Kidney (tissue), 14 donors: ENCODE results near the gene EIF4A3. TPM values are rescaled to one million over a fixed set of nuclear protein-coding genes. Genes with fewer than 3 reads are reported as not detected.

Source experiments
- DNase-seq, 5 donors: peaks; one replicate each; pipeline ENCODE4 v3.0.0-alpha.2; 2013 to 2020
- FAIRE-seq: peaks from 2 replicates; lab custom pipeline; 2012; peaks lifted over from hg19 to GRCh38; lab: Jason Lieb, UNC
- H3K27ac ChIP-seq, 2 donors: one replicate each; pipeline ENCODE4 v1.7.0; 2013; ENCODE audit warnings: low read depth in 2 of 2, low read length in 2 of 2, inconsistent platforms in 1 of 2
- H3K27me3 ChIP-seq: one replicate; pipeline ENCODE4 v1.7.1; 2013; ENCODE audit warnings: low read length, inconsistent platforms; ENCODE audit not compliant: control insufficient read depth, insufficient read depth
- H3K36me3 ChIP-seq, 3 donors: one replicate each; pipeline versions ENCODE4 v1.7.0 to v1.7.1; 2013; ENCODE audit warnings: low read length in 3 of 3, control low read depth in 1 of 3, inconsistent platforms in 1 of 3; ENCODE audit not compliant: insufficient read depth in 3 of 3, control insufficient read depth in 2 of 3
- H3K4me1 ChIP-seq, 3 donors: one replicate each; pipeline versions ENCODE4 v1.7.0 to v1.7.1; 2013; ENCODE audit warnings: low read length in 3 of 3, inconsistent platforms in 1 of 3, low read depth in 1 of 3; ENCODE audit not compliant: control insufficient read depth in 2 of 3, insufficient read depth in 2 of 3
- H3K4me3 ChIP-seq, 3 donors: one replicate each; pipeline versions ENCODE4 v1.7.0 to v1.8.1; 2013; ENCODE audit warnings: low read length in 3 of 3, control low read depth in 1 of 3, inconsistent platforms in 1 of 3
- H3K9ac ChIP-seq, 3 donors: one replicate each; pipeline versions ENCODE4 v1.7.0 to v1.7.1; 2013; ENCODE audit warnings: low read length in 3 of 3, control low read depth in 1 of 3, inconsistent platforms in 1 of 3
- H3K9me3 ChIP-seq, 3 donors: one replicate each; pipeline versions ENCODE4 v1.7.0 to v1.7.1; 2013; ENCODE audit warnings: low read length in 3 of 3, control low read depth in 1 of 3, inconsistent platforms in 1 of 3; ENCODE audit not compliant: control insufficient read depth in 2 of 3, insufficient read depth in 1 of 3
- CTCF ChIP-seq: IDR thresholded peaks from 3 replicates; pipeline ENCODE4 v1.5.1; 2012; ENCODE audit warnings: mild to moderate bottlenecking, moderate library complexity, borderline replicate concordance; ENCODE audit not compliant: insufficient read depth; ENCODE audit errors: extremely low read depth
- intact Hi-C: fragments of 100-400 bp; cut with DNase I; formaldehyde crosslinking; loops from one replicate; pipeline ENCODE4 v1.11.1; 2022
- polyA plus RNA-seq: library from polyadenylated mRNA; stranded (reverse); fragments of 350-450 nt; fragmentation: Illumina TruSeq; extraction: RNeasy Lipid Tissue Mini Kit (QIAGEN cat#74804); gene quantifications from one replicate; pipeline ENCODE4 v1.2.3, GENCODE V29; 2014; ENCODE audit warnings: low read depth, low replicate concordance; ENCODE audit not compliant: insufficient read depth
- total RNA-seq: library from RNA; stranded (reverse); fragmentation: NEBNext Ultra II Directional; extraction: Animal tissue kit (Norgen Biotek cat#: 25700); gene quantifications from one replicate; pipeline ENCODE4 v1.2.1, GENCODE V29; 2021
- donor health status: control.
- donor health status: control.
- donor health status: control.
- donor health status: control.
- donor health status: control.
- donor health status: DM: yes; HTN: yes; CAD: no.
- donor health status: Normal renal cell carcinoma (clear cell type).

EIF4A3 gene
- total and polyA plus RNA-seq, 2 donors from 2014 or later = 63.6 to 75.0 TPM

GRCh38 chr17:80169784-80170500, 23.0 kb upstream of the EIF4A3 start, which contains the start of gene CARD14:
Gene CARD14, plus strand, starts transcription at chr17:80170030. Its CDS starts 11,409 bp downstream, at chr17:80181439.
- Histone ChIP-seq H3K27me3 (no peaks in the 10 kb centered on the region), H3K27ac (no peak within 1 kb of the TSS), H3K36me3 (no peaks in the 10 kb centered on the region), H3K4me1 (no peaks in the 10 kb centered on the region), H3K4me3 (no peak within 1 kb of the TSS), H3K9me3 (no peaks in the 10 kb centered on the region), H3K9ac (no peak within 1 kb of the TSS)
- intact Hi-C loops = no loop called here
- no peak for TF ChIP-seq CTCF
- FAIRE-seq = no peak
- peak in 2 of 5 donors; percentile 29 to 74 for DNase-seq

DNA sequence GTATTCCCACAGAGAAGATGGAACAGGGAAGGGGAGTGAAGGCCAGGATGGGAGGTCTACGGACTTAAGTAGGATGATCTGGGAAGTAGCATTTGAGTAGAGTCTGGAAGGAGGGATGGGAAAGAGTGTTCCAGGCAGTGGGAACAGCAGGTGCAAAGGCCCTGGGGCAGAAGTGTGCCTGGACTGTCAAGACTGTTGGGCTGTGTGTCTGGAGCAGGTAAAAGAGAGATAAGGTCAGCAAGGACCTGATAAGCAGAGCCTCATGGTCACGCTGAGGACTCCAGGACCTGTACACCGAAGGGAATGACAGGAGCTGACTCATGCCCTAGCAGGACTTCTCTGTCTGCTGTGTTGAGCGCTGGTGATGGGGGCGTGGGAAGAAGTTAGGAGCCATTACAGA, 22.2 kb upstream of the EIF4A3 start:
- DNase-seq (peak in 1 of 5 donors; percentile 29), FAIRE-seq (no peak)

DNA sequence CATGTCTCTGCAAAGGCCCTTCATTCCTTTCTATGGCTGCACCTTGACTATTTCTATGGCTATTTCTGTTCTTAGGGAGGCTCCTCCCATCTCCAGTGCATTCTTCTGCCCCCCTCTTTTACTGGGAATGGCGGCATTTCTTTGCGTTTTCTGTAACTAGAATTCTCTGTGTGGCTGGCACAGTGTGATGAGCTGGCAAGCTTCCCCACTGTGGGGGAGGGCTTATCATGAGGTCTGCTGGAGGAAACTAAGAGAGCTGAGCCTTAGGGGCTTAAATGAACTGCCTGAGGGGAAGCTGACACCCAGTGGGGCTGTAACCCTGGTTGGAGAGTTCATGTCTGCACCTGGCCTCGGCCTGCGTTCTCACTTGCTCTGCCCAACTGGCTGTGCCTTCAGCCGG, 21.4 kb upstream of the EIF4A3 start:
- no peak for FAIRE-seq
- no peak overlapping the region for H3K4me3 ChIP-seq
- H3K4me1 ChIP-seq = no peaks in the 10 kb centered on the region
- no peaks in the 10 kb centered on the region for H3K27me3 ChIP-seq
- no peak for TF ChIP-seq CTCF
- H3K9ac ChIP-seq = no peak overlapping the region
- peak in 1 of 5 donors; percentile 49 for DNase-seq
- intact Hi-C loops = no loop called here
- no peaks in the 10 kb centered on the region for H3K9me3 ChIP-seq
- H3K27ac ChIP-seq = no peak overlapping the region
- H3K36me3 ChIP-seq = no peaks in the 10 kb centered on the region

More for the DNA sequence above, 22.2 kb upstream of the EIF4A3 start:
- intact Hi-C loops = no loop called here
- Histone ChIP-seq H3K27ac (no peak overlapping the region), H3K4me1 (no peaks in the 10 kb centered on the region), H3K9me3 (no peaks in the 10 kb centered on the region), H3K27me3 (no peaks in the 10 kb centered on the region), H3K4me3 (no peak overlapping the region), H3K9ac (no peak overlapping the region), H3K36me3 (no peaks in the 10 kb centered on the region)
- TF ChIP-seq CTCF = no peak

DNA sequence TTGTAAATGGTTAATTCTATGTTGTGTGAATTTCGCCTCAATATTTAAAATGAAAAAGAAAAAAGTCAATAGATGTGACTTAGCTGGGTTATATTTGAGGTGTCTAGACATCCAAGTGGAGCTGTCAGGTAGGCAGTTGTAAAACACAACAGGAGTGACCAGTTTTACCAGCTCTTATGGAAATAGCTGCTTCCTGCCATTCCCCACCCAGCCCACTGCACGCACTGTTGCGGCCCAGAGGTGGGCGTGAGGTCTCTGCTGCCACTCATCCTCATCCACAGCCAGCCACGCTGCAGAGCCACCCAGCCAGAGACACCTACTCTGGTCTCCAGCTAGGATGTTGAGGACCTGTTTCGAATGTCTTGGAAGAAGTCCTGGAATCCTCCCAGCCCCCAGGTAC, 19.5 kb upstream of the EIF4A3 start:
- TF ChIP-seq CTCF = no peak
- Histone ChIP-seq H3K9me3 (no peaks in the 10 kb centered on the region), H3K27ac (no peak overlapping the region), H3K4me1 (no peaks in the 10 kb centered on the region), H3K36me3 (no peaks in the 10 kb centered on the region), H3K4me3 (no peak overlapping the region), H3K27me3 (no peaks in the 10 kb centered on the region), H3K9ac (no peak overlapping the region)
- intact Hi-C loops = no loop called here
- DNase-seq (peak in 3 of 5 donors; percentile 34 to 35 (median 35)), FAIRE-seq (no peak)
